HL-60 (cell line): ENCODE measurements around the gene COPRS.

ENCODE experiments used
- DNase-seq, 2 experiments: peaks; one replicate each; pipeline ENCODE4 v3.0.0-alpha.2; 2010 to 2020; ENCODE audit warnings: low read depth in 1 of 2, low spot score in 1 of 2
- H3K27ac ChIP-seq: fragments of 250-450 bp; sonication (Bioruptor Pico); replicated peaks from 2 replicates; pipeline ENCODE4 v1.5.1; 2020; ENCODE audit warnings: mild to moderate bottlenecking, moderate library complexity
- H3K27me3 ChIP-seq: fragments of 250-450 bp; sonication (Bioruptor Pico); 2 replicates; pipeline ENCODE4 v1.5.1; 2021; ENCODE audit warnings: mild to moderate bottlenecking, moderate library complexity; ENCODE audit not compliant: insufficient read depth, poor library complexity, severe bottlenecking
- H3K4me3 ChIP-seq: replicated peaks from 2 replicates; pipeline ENCODE4 v1.5.1; 2011; ENCODE audit warnings: mild to moderate bottlenecking, control low read depth, low read length; ENCODE audit not compliant: insufficient read depth
- GABPA ChIP-seq: IDR thresholded peaks from 2 replicates; pipeline ENCODE4 v1.6.1; 2012; ENCODE audit warnings: low read depth
- POLR2AphosphoS5 ChIP-seq: IDR thresholded peaks from 2 replicates; pipeline ENCODE4 v1.6.1; 2012; ENCODE audit warnings: low read depth
- SPI1 ChIP-seq: IDR thresholded peaks from 2 replicates; pipeline ENCODE4 v1.6.1; 2012; ENCODE audit warnings: low read depth, mild to moderate bottlenecking, borderline replicate concordance
- TF ChIP-seq, protein P1 (sequence below): IDR thresholded peaks from one replicate; pipeline ENCODE4 v1.5.1; 2011; ENCODE audit warnings: low read length, control low read depth, inconsistent platforms; ENCODE audit not compliant: insufficient read depth
- TF ChIP-seq, protein P2 (sequence below): IDR thresholded peaks from 2 replicates; pipeline ENCODE4 v1.6.1; 2012; ENCODE audit warnings: low read depth; ENCODE audit not compliant: insufficient replicate concordance

The COPRS gene

DNA sequence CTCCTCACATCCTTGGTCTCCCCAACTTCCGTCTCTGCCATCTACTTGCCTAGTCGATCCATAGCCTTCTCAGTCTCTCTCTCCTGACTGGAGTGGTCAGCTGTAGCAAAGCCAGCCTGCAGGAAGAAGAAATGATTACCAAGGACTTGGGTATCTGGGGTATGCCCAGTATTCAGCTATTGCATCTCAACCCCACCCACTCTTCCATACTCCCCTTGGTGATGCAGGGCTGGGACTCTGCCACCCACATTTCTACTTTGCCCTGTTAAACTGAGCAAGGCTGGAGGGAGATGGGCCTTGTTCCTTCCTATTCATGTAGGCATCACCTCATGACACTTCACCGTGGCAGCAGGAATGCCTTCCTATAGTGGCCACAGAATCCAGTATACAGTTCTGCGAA is 2.3 kb downstream of the COPRS start:
- no peak overlapping the region for H3K4me3 ChIP-seq
- H3K27me3 ChIP-seq, result no peaks in the 10 kb centered on the region
- H3K27ac ChIP-seq, result no peak overlapping the region
- no peak for DNase-seq
- TF ChIP-seq POLR2AphosphoS5 (no peak), SPI1 (no peak), GABPA (no peak)
- TF ChIP-seq, protein P1, sequence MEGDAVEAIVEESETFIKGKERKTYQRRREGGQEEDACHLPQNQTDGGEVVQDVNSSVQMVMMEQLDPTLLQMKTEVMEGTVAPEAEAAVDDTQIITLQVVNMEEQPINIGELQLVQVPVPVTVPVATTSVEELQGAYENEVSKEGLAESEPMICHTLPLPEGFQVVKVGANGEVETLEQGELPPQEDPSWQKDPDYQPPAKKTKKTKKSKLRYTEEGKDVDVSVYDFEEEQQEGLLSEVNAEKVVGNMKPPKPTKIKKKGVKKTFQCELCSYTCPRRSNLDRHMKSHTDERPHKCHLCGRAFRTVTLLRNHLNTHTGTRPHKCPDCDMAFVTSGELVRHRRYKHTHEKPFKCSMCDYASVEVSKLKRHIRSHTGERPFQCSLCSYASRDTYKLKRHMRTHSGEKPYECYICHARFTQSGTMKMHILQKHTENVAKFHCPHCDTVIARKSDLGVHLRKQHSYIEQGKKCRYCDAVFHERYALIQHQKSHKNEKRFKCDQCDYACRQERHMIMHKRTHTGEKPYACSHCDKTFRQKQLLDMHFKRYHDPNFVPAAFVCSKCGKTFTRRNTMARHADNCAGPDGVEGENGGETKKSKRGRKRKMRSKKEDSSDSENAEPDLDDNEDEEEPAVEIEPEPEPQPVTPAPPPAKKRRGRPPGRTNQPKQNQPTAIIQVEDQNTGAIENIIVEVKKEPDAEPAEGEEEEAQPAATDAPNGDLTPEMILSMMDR, result no peak
- TF ChIP-seq, protein P2, sequence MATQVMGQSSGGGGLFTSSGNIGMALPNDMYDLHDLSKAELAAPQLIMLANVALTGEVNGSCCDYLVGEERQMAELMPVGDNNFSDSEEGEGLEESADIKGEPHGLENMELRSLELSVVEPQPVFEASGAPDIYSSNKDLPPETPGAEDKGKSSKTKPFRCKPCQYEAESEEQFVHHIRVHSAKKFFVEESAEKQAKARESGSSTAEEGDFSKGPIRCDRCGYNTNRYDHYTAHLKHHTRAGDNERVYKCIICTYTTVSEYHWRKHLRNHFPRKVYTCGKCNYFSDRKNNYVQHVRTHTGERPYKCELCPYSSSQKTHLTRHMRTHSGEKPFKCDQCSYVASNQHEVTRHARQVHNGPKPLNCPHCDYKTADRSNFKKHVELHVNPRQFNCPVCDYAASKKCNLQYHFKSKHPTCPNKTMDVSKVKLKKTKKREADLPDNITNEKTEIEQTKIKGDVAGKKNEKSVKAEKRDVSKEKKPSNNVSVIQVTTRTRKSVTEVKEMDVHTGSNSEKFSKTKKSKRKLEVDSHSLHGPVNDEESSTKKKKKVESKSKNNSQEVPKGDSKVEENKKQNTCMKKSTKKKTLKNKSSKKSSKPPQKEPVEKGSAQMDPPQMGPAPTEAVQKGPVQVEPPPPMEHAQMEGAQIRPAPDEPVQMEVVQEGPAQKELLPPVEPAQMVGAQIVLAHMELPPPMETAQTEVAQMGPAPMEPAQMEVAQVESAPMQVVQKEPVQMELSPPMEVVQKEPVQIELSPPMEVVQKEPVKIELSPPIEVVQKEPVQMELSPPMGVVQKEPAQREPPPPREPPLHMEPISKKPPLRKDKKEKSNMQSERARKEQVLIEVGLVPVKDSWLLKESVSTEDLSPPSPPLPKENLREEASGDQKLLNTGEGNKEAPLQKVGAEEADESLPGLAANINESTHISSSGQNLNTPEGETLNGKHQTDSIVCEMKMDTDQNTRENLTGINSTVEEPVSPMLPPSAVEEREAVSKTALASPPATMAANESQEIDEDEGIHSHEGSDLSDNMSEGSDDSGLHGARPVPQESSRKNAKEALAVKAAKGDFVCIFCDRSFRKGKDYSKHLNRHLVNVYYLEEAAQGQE, result no peak

DNA sequence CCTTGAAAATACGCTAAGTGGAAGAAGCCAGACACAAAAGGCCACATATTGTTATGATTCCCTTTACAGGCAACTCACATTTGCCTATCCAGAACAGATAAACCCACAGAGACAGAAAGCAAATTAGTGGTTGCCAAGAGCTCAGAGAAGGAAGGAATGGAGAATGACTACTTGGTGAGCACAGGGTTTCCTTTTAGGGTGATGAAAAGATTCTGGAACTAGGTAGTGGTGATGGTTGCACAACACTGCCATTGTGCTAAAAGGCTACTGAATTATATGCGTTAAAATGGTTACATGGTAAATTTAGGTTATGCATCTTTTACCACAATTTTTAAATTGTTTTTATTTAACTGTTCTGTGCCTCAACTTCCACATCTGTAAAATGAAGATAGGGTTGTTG is 4.4 kb downstream of the COPRS start:
- no peak overlapping the region for H3K27ac ChIP-seq
- H3K4me3 ChIP-seq, result no peak overlapping the region
- H3K27me3 ChIP-seq, result no peaks in the 10 kb centered on the region
- DNase-seq, result no peak
- TF ChIP-seq, protein P2, result no peak
- TF ChIP-seq SPI1 (no peak), GABPA (no peak), POLR2AphosphoS5 (no peak)
- TF ChIP-seq, protein P1, result no peak

DNA sequence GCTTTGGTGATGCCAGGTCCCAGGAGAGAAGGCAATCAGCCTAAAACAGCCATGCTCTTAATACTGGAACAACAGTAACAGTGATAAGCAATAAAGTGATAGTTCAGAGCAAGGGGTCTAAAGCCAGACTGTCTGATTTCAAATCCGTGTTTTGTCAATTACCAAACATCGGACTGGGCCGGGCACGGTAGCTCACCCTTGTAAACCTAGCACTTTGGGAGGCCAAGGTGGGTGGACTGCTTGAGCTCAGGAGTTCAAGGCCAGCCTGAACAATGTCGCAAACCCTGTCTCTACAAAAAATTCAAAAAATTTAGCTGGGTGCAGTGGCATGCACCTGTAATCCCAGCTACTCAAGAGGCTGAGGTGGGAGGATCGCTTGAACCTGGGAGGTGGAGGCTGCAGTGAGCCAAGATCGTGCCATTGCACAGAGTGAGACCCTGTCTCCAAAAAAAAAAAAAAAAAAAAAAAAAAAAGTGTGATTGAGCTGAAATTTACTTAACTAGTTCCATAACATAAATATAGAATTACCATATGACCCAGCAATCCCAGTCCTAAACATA is 5.1 kb downstream of the COPRS start:
- TF ChIP-seq SPI1 (no peak), POLR2AphosphoS5 (no peak)
- no peak overlapping the region for H3K27ac ChIP-seq
- no peaks in the 10 kb centered on the region for H3K27me3 ChIP-seq
- DNase-seq, result no peak
- no peak overlapping the region for H3K4me3 ChIP-seq

DNA sequence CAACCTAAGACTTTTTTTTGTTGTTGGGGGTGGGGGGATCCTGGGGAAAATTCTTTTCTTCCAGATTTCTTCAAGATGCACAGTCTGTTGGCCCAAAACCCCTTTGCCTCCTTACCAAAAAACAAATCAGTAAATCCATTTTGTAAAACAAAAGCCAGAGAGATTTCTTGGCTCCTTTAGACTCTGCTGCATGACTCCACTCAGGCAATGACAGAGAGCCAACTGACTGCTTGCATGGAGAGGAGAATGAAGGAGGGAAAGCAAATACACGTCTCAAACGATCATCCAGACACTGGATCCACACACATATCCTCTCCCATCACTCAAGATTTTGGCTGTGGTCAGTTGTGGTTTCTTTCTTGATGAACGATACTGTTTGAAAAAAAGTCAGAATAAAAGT is 13.8 kb downstream of the COPRS start:
- H3K27me3 ChIP-seq, result no peaks in the 10 kb centered on the region
- no peak overlapping the region for H3K27ac ChIP-seq
- DNase-seq, result no peak
- H3K4me3 ChIP-seq, result no peak overlapping the region
- TF ChIP-seq, protein P1, result no peak
- no peak for TF ChIP-seq GABPA
- TF ChIP-seq POLR2AphosphoS5, result no peak
- TF ChIP-seq, protein P2, result no peak
- TF ChIP-seq SPI1, result no peak
